NCI-H1436 treated with DMSO at 0.1 percent for 48 hours (cell line): ENCODE measurements around the gene MALL.
"Not testable (repeated sequence)": the region's sequence is repeated elsewhere in the genome, so short reads cannot be mapped to it uniquely, and the experiment has no call there.

Experiments used
- DNase-seq: peaks from one replicate; lab custom pipeline; 2025; lab: John Stamatoyannopoulos, UW

MALL gene

GRCh38 chr2:110120171-110121051, 4.8 kb upstream of the MALL start:
- DNase-seq, result peak; percentile 11

- DNase-seq, result no peak
Observed at GRCh38 chr2:110116033-110116710, 550 bp upstream of the MALL start.

GRCh38 chr2:110114831-110115255, 779 bp downstream of the MALL start:
- no peak for DNase-seq

- no peak for DNase-seq
Observed at GRCh38 chr2:110113961-110114591, 1.5 kb downstream of the MALL start.

- DNase-seq, result not testable (repeated sequence)
Observed at GRCh38 chr2:110108291-110108690, 7.3 kb downstream of the MALL start.

- no peak for DNase-seq
Observed at GRCh38 chr2:110107092-110108079, 8.2 kb downstream of the MALL start.

GRCh38 chr2:110106642-110107041, 9.0 kb downstream of the MALL start:
- no peak for DNase-seq

- DNase-seq, result no peak
Observed at GRCh38 chr2:110105608-110106467, 9.8 kb downstream of the MALL start.

- DNase-seq, result no peak
Observed at GRCh38 chr2:110105183-110105582, 10.4 kb downstream of the MALL start.

GRCh38 chr2:110104025-110104771, 11.4 kb downstream of the MALL start:
- no peak for DNase-seq

- no peak for DNase-seq
Observed at GRCh38 chr2:110103061-110103961, 12.3 kb downstream of the MALL start.

- DNase-seq, result no peak
Observed at GRCh38 chr2:110101901-110102803, 13.5 kb downstream of the MALL start.

GRCh38 chr2:110101280-110101844, 14.3 kb downstream of the MALL start:
- peak; percentile 32 for DNase-seq

GRCh38 chr2:110100880-110101279, 14.7 kb downstream of the MALL start:
- not testable (repeated sequence) for DNase-seq

GRCh38 chr2:110100480-110100879, 15.1 kb downstream of the MALL start:
- DNase-seq, result no peak

- no peak for DNase-seq
Observed at GRCh38 chr2:110099471-110100225, 16.0 kb downstream of the MALL start.

GRCh38 chr2:110099038-110099425, 16.6 kb downstream of the MALL start:
- no peak for DNase-seq
